Kidney (tissue), 14 donors: ENCODE measurements around the gene TNFSF8. TPM values are rescaled to one million over a fixed set of nuclear protein-coding genes. Genes with fewer than 3 reads are reported as not detected.

Source experiments
- DNase-seq, 5 donors: peaks; one replicate each; pipeline ENCODE4 v3.0.0-alpha.2; 2013 to 2020
- FAIRE-seq: peaks from 2 replicates; lab custom pipeline; 2012; peaks lifted over from hg19 to GRCh38; lab: Jason Lieb, UNC
- H3K27ac ChIP-seq, 2 donors: one replicate each; pipeline ENCODE4 v1.7.0; 2013; ENCODE audit warnings: low read depth in 2 of 2, low read length in 2 of 2, inconsistent platforms in 1 of 2
- H3K27me3 ChIP-seq: one replicate; pipeline ENCODE4 v1.7.1; 2013; ENCODE audit warnings: low read length, inconsistent platforms; ENCODE audit not compliant: control insufficient read depth, insufficient read depth
- H3K36me3 ChIP-seq, 3 donors: one replicate each; pipeline versions ENCODE4 v1.7.0 to v1.7.1; 2013; ENCODE audit warnings: low read length in 3 of 3, control low read depth in 1 of 3, inconsistent platforms in 1 of 3; ENCODE audit not compliant: insufficient read depth in 3 of 3, control insufficient read depth in 2 of 3
- H3K4me1 ChIP-seq, 3 donors: one replicate each; pipeline versions ENCODE4 v1.7.0 to v1.7.1; 2013; ENCODE audit warnings: low read length in 3 of 3, inconsistent platforms in 1 of 3, low read depth in 1 of 3; ENCODE audit not compliant: control insufficient read depth in 2 of 3, insufficient read depth in 2 of 3
- H3K4me3 ChIP-seq, 3 donors: one replicate each; pipeline versions ENCODE4 v1.7.0 to v1.8.1; 2013; ENCODE audit warnings: low read length in 3 of 3, control low read depth in 1 of 3, inconsistent platforms in 1 of 3
- H3K9ac ChIP-seq, 3 donors: one replicate each; pipeline versions ENCODE4 v1.7.0 to v1.7.1; 2013; ENCODE audit warnings: low read length in 3 of 3, control low read depth in 1 of 3, inconsistent platforms in 1 of 3
- H3K9me3 ChIP-seq, 3 donors: one replicate each; pipeline versions ENCODE4 v1.7.0 to v1.7.1; 2013; ENCODE audit warnings: low read length in 3 of 3, control low read depth in 1 of 3, inconsistent platforms in 1 of 3; ENCODE audit not compliant: control insufficient read depth in 2 of 3, insufficient read depth in 1 of 3
- CTCF ChIP-seq: IDR thresholded peaks from 3 replicates; pipeline ENCODE4 v1.5.1; 2012; ENCODE audit warnings: mild to moderate bottlenecking, moderate library complexity, borderline replicate concordance; ENCODE audit not compliant: insufficient read depth; ENCODE audit errors: extremely low read depth
- intact Hi-C: fragments of 100-400 bp; cut with DNase I; formaldehyde crosslinking; loops from one replicate; pipeline ENCODE4 v1.11.1; 2022
- polyA plus RNA-seq: library from polyadenylated mRNA; stranded (reverse); fragments of 350-450 nt; fragmentation: Illumina TruSeq; extraction: RNeasy Lipid Tissue Mini Kit (QIAGEN cat#74804); gene quantifications from one replicate; pipeline ENCODE4 v1.2.3, GENCODE V29; 2014; ENCODE audit warnings: low read depth, low replicate concordance; ENCODE audit not compliant: insufficient read depth
- total RNA-seq: library from RNA; stranded (reverse); fragmentation: NEBNext Ultra II Directional; extraction: Animal tissue kit (Norgen Biotek cat#: 25700); gene quantifications from one replicate; pipeline ENCODE4 v1.2.1, GENCODE V29; 2021
- donor health status: control.
- donor health status: control.
- donor health status: control.
- donor health status: control.
- donor health status: control.
- donor health status: DM: yes; HTN: yes; CAD: no.
- donor health status: Normal renal cell carcinoma (clear cell type).

The TNFSF8 gene
- total and polyA plus RNA-seq, 2 donors from 2014 or later: 0.43 to 5.0 TPM

GRCh38 chr9:114950761-114951160 lies 20.4 kb upstream of the TNFSF8 start:
- H3K36me3 ChIP-seq: no peaks in the 10 kb centered on the region
- FAIRE-seq (no peak), DNase-seq (no peak)
- H3K27me3 ChIP-seq: no peaks in the 10 kb centered on the region
- no peak for TF ChIP-seq CTCF
- intact Hi-C loops: no loop called here
- no peaks in the 10 kb centered on the region for H3K4me1 ChIP-seq
- H3K4me3 ChIP-seq: no peak overlapping the region
- no peak overlapping the region for H3K9ac ChIP-seq
- no peaks in the 10 kb centered on the region for H3K9me3 ChIP-seq
- H3K27ac ChIP-seq: no peak overlapping the region

- Histone ChIP-seq H3K36me3 (no peaks in the 10 kb centered on the region), H3K9me3 (no peaks in the 10 kb centered on the region), H3K9ac (no peak overlapping the region), H3K27ac (no peak overlapping the region), H3K27me3 (no peaks in the 10 kb centered on the region), H3K4me3 (no peak overlapping the region), H3K4me1 (no peaks in the 10 kb centered on the region)
- FAIRE-seq: no peak
- intact Hi-C loops: no loop called here
- no peak for DNase-seq
- no peak for TF ChIP-seq CTCF
Measured at GRCh38 chr9:114947058-114947457, 16.7 kb upstream of the TNFSF8 start.

- FAIRE-seq: no peak
- Histone ChIP-seq H3K27me3 (no peaks in the 10 kb centered on the region), H3K4me3 (no peak overlapping the region), H3K9ac (no peak overlapping the region), H3K9me3 (no peaks in the 10 kb centered on the region), H3K36me3 (no peaks in the 10 kb centered on the region), H3K4me1 (no peaks in the 10 kb centered on the region), H3K27ac (no peak overlapping the region)
- intact Hi-C loops: no loop called here
- no peak for TF ChIP-seq CTCF
- no peak for DNase-seq
Measured at GRCh38 chr9:114945616-114946412, 15.4 kb upstream of the TNFSF8 start.

- Histone ChIP-seq H3K9ac (no peak overlapping the region), H3K9me3 (no peaks in the 10 kb centered on the region), H3K27ac (no peak overlapping the region), H3K36me3 (no peaks in the 10 kb centered on the region), H3K27me3 (no peaks in the 10 kb centered on the region), H3K4me1 (no peaks in the 10 kb centered on the region), H3K4me3 (no peak overlapping the region)
- FAIRE-seq: no peak
- TF ChIP-seq CTCF: no peak
- no peak for DNase-seq
- intact Hi-C loops: no loop called here
Measured at GRCh38 chr9:114941376-114941775, 11.0 kb upstream of the TNFSF8 start.
